HG03460 (cell line): ENCODE measurements around the gene APEX1.
A peak's percentile ranks its signal among the peaks of the same experiment; 100 is the strongest.

Experiments used
- ATAC-seq: cut with Tn5 transposase; IDR thresholded peaks from one replicate; pipeline ENCODE4 v1.9.1; 2021; ENCODE audit not compliant: unreplicated experiment

Gene APEX1

GRCh38 chr14:20454516-20455354 lies at the start of gene APEX1, which contains the start of gene OSGEP:
APEX1 (plus strand) TSS chr14:20455226; CDS start chr14:20455646, 420 bp downstream.
OSGEP (minus strand) TSS chr14:20454812; CDS start chr14:20454683, 129 bp downstream.
- ATAC-seq: peak; percentile 83

GRCh38 chr14:20409226-20409625 lies 45.8 kb upstream of the APEX1 start:
- no peak for ATAC-seq

GRCh38 chr14:20412411-20412810 lies 42.6 kb upstream of the APEX1 start:
- no peak for ATAC-seq

- peak; percentile 78 for ATAC-seq
These were observed 41.9 kb upstream of the APEX1 start, which contains the start of gene TEP1 for GRCh38 chr14:20412876-20413743. TEP1 (minus strand) TSS chr14:20413501; CDS start chr14:20408439, 5,062 bp downstream.

- peak; percentile 35 for ATAC-seq
These were observed 41.3 kb upstream of the APEX1 start for GRCh38 chr14:20413744-20414082.

- ATAC-seq: peak; percentile 42
These were observed 39.2 kb upstream of the APEX1 start for GRCh38 chr14:20415782-20416206.

GRCh38 chr14:20416223-20416622 lies 38.8 kb upstream of the APEX1 start:
- no peak for ATAC-seq

- no peak for ATAC-seq
These were observed 37.5 kb upstream of the APEX1 start for GRCh38 chr14:20417250-20418186.

GRCh38 chr14:20418501-20418909 lies 36.5 kb upstream of the APEX1 start:
- no peak for ATAC-seq

- no peak for ATAC-seq
These were observed 35.6 kb upstream of the APEX1 start for GRCh38 chr14:20419419-20419818.

GRCh38 chr14:20421267-20421666 lies 33.8 kb upstream of the APEX1 start:
- no peak for ATAC-seq

- ATAC-seq: no peak
These were observed 32.1 kb upstream of the APEX1 start for GRCh38 chr14:20422886-20423285.

- no peak for ATAC-seq
These were observed 30.2 kb upstream of the APEX1 start for GRCh38 chr14:20424851-20425250.

GRCh38 chr14:20427231-20428009 lies 27.6 kb upstream of the APEX1 start:
- peak; percentile 63 for ATAC-seq

GRCh38 chr14:20428010-20428365 lies 27.0 kb upstream of the APEX1 start:
- peak; percentile 35 for ATAC-seq

- no peak for ATAC-seq
These were observed 26.2 kb upstream of the APEX1 start for GRCh38 chr14:20428802-20429201.

GRCh38 chr14:20429801-20430669 lies 25.0 kb upstream of the APEX1 start:
- no peak for ATAC-seq

- ATAC-seq: no peak
These were observed 20.1 kb upstream of the APEX1 start for GRCh38 chr14:20434701-20435581.
